ENCODE results near the gene EXOC3L4. TPM values are rescaled to one million over a fixed set of nuclear protein-coding genes. Genes with fewer than 3 reads are reported as not detected.

Gene EXOC3L4
- total RNA-seq, 1 experiment from 2014 or later: not detected

DNA sequence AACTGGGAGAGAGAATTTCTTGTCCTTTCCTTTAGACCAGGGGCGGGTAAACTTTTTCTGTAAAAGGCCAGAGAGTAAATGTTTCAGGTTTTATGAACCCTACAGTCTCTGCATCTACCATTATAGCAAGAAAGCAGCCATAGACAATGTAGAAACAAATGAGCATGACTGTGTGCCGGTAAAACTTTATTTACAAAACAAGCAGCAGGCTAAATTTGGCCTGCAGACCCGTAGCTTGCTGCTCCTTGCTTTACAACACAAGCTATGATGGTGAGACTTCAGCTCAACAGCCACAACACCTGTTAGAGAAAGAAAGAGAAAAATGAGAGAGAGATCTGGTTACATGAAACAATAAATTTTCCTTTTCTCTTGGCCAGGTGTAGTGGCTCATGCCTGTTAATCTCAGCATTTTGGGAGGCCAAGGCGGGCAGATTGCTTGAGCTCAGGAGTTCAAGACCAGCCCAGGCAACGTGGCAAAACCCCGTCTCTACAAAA, 33.0 kb upstream of the EXOC3L4 start:
- ChIA-PET POLR2A (interaction anchor here (0.6 to 1.0 kb wide), 2 partner anchors 14 to 74 kb away, joined by 3 read pairs; no protein-coding TSS in a partner anchor), CTCF (no interaction called here)
- H3K4me1 Mint-ChIP-seq (ENCODE audit: insufficient read depth, unreplicated experiment): peaks cover 9% of the 10 kb centered on the region
- no peak for TF ChIP-seq CTCF (IDR thresholded peaks at IDR 0.05; ENCODE audit: unreplicated experiment)
- no peaks in the 10 kb centered on the region for H3K9me3 Mint-ChIP-seq (ENCODE audit: unreplicated experiment)
- DNase-seq (ENCODE audit: unreplicated experiment): no peak
- no peaks in the 10 kb centered on the region for H3K36me3 Mint-ChIP-seq (ENCODE audit: insufficient read depth, unreplicated experiment)
- intact Hi-C loops (cut with micrococcal nuclease): no loop called here
- H3K4me3 Mint-ChIP-seq (ENCODE audit: unreplicated experiment): no peak overlapping the region
- H3K27ac Mint-ChIP-seq (ENCODE audit: low read depth, unreplicated experiment): peak overlapping the region; percentile 42
- no TSS peak for BruUV-seq (replicated peaks)
- H3K27me3 Mint-ChIP-seq (ENCODE audit: insufficient read depth, unreplicated experiment): no peaks in the 10 kb centered on the region

DNA sequence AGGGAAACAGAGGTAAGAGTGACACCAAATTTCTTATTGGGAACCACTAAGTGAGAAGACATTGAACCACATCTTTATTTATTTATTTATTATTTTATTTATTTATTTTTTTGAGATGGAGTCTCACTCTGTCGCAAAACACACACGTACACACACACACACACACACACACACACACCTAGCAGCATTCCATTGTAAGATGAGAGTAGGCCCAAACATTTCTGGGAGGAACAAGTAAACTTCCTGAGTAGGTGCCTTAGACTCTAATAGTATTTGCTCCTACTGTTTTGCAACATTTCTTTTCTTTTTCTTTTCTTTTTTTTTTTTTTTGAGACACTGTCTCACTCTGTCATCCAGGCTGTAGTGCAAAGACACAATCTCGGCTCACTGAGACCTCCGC, 30.1 kb upstream of the EXOC3L4 start:
- H3K36me3 Mint-ChIP-seq (ENCODE audit: insufficient read depth, unreplicated experiment): peaks cover 9% of the 10 kb centered on the region
- H3K4me3 Mint-ChIP-seq (ENCODE audit: unreplicated experiment): no peak overlapping the region
- CTCF ChIA-PET: no interaction called here
- H3K27ac Mint-ChIP-seq (ENCODE audit: low read depth, unreplicated experiment): peak overlapping the region; percentile 54
- no peaks in the 10 kb centered on the region for H3K9me3 Mint-ChIP-seq (ENCODE audit: unreplicated experiment)
- no peaks in the 10 kb centered on the region for H3K27me3 Mint-ChIP-seq (ENCODE audit: insufficient read depth, unreplicated experiment)
- intact Hi-C loops (cut with micrococcal nuclease): no loop called here
- TF ChIP-seq CTCF (IDR thresholded peaks at IDR 0.05; ENCODE audit: unreplicated experiment): no peak
- no peak for DNase-seq (ENCODE audit: unreplicated experiment)
- POLR2A ChIA-PET: interaction anchor here (0.7 to 1.5 kb wide), 2 partner anchors 73 to 77 kb away, joined by 3 to 6 read pairs; no protein-coding TSS in a partner anchor
- BruUV-seq (replicated peaks): no TSS peak
- H3K4me1 Mint-ChIP-seq (ENCODE audit: insufficient read depth, unreplicated experiment): peaks cover 23% of the 10 kb centered on the region

GRCh38 chr14:103064978-103065377, 29.5 kb upstream of the EXOC3L4 start:
- Mint-ChIP-seq H3K27me3 (ENCODE audit: insufficient read depth, unreplicated experiment) (no peaks in the 10 kb centered on the region), H3K27ac (ENCODE audit: low read depth, unreplicated experiment) (peak overlapping the region; percentile 54), H3K4me1 (ENCODE audit: insufficient read depth, unreplicated experiment) (peaks cover 22% of the 10 kb centered on the region), H3K9me3 (ENCODE audit: unreplicated experiment) (no peaks in the 10 kb centered on the region), H3K36me3 (ENCODE audit: insufficient read depth, unreplicated experiment) (peaks cover 9% of the 10 kb centered on the region), H3K4me3 (ENCODE audit: unreplicated experiment) (no peak overlapping the region)
- BruUV-seq (replicated peaks): no TSS peak
- POLR2A ChIA-PET: interaction anchor here (0.7 to 1.5 kb wide), 3 partner anchors 73 to 365 kb away, joined by 3 to 6 read pairs (median 3); no protein-coding TSS in a partner anchor
- no peak for TF ChIP-seq CTCF (IDR thresholded peaks at IDR 0.05; ENCODE audit: unreplicated experiment)
- DNase-seq (ENCODE audit: unreplicated experiment): no peak
- CTCF ChIA-PET: interaction anchor here (0.5 kb wide), 1 partner anchor 40 kb away, joined by 3 read pairs; no protein-coding TSS in a partner anchor
- intact Hi-C loops (cut with micrococcal nuclease): no loop called here

DNA sequence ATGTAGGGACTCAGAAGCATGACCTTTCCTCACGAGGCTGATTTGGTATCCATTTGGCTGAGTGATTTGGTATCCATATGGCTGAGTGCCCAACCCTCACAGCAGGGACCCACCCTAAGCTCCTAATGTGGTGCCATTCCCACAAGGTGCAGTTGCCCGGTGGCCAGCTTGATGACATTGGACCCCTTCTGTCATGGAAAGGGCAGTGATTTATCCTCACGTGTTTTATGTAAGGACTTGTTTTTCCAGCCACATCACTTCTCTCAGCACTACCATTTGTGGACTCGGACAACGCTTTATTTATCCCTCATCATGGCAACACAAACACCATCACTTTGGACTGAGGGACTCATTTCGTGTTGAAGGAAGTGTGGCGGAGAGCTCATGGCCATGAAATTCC, 28.7 kb upstream of the EXOC3L4 start:
- no TSS peak for BruUV-seq (replicated peaks)
- Mint-ChIP-seq H3K36me3 (ENCODE audit: insufficient read depth, unreplicated experiment) (peaks cover 9% of the 10 kb centered on the region), H3K4me1 (ENCODE audit: insufficient read depth, unreplicated experiment) (peaks cover 19% of the 10 kb centered on the region), H3K9me3 (ENCODE audit: unreplicated experiment) (no peaks in the 10 kb centered on the region), H3K27ac (ENCODE audit: low read depth, unreplicated experiment) (no peak overlapping the region), H3K4me3 (ENCODE audit: unreplicated experiment) (no peak overlapping the region), H3K27me3 (ENCODE audit: insufficient read depth, unreplicated experiment) (no peaks in the 10 kb centered on the region)
- CTCF ChIA-PET: no interaction called here
- DNase-seq (ENCODE audit: unreplicated experiment): no peak
- POLR2A ChIA-PET: interaction anchor here (1.1 to 1.6 kb wide), 3 partner anchors 8 to 78 kb away, joined by 3 to 6 read pairs (median 5); partner anchors contain the start of gene CDC42BPB
- TF ChIP-seq CTCF (IDR thresholded peaks at IDR 0.05; ENCODE audit: unreplicated experiment): no peak
- intact Hi-C loops (cut with micrococcal nuclease): loop anchor here (2.0 kb wide), 1 partner anchor 55 kb away; no protein-coding TSS in a partner anchor
